Measurements from ENCODE around the gene DUSP5.
"Not testable (repeated sequence)": the region's sequence is repeated elsewhere in the genome, so short reads cannot be mapped to it uniquely, and the experiment has no call there.

Gene DUSP5

DNA sequence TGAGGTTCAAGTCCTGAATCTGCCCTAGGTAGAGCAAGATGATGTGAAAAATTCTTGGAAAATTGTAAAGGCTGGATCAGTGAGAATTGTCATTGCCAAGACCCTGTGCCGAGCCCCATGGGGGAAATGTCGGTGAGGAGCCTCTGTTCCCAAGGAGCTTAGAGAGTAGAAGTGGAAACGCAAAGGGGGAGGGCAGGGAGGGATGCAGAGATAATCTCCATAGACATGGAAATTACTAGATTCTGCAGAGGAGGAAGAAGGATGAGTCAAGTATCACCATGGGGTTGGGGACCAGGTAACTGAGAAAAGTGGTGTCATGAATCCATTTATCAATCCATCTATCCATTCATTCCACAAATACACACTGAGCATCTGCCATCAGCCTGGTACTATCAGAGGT, 26.0 kb downstream of the DUSP5 start:
- DNase-seq = no peak

DNA sequence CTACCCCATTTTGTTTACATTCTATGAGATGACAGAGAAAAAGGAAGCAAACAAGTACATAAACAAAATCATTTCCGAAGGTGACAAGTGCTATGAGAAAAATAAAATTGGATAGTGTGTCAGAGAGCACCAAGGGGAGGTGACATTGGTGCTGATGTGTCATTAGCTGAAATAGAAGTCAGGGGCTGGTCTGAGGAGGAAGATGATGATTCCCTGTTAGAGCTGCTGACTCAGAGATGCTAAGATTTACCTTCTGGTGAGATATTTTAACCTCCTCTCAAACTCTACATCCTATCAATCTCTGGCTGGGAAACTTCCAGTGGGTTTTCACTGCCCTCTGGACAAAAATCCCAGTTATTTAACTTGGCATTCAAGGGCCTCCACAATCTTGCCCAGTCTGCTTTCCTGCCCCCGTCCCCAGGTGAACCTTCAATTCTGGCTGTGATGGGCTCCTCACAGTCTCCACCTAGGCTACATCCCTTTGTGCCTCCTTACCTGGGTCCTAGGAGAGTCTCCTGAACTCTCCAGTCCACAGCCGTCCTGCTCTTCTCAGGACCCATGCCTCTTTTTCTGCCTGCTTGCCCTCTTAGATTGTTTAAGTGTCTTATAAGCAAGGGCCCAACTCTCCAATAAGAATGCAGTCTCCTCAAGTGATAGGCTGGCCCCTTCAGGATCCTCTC, 26.6 kb downstream of the DUSP5 start:
- no peak for DNase-seq

DNA sequence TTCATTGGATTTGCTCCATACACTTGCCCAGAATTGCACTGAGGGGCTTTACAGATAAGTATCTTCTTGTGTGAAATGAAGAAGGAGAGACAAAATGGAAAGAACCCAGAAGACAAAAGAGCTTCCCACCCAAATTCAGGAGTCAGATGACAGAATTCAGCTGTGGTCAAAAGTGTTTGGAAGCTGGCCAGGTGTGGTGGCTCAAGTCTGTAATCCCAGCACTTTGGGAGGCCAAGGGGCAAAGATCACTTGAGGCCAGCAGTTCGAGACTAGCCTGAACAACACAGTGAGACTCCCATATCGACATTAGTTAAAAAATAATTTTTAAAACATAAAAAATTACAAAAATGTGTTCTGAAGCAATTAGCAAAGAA, 27.1 kb downstream of the DUSP5 start:
- DNase-seq = no peak

DNA sequence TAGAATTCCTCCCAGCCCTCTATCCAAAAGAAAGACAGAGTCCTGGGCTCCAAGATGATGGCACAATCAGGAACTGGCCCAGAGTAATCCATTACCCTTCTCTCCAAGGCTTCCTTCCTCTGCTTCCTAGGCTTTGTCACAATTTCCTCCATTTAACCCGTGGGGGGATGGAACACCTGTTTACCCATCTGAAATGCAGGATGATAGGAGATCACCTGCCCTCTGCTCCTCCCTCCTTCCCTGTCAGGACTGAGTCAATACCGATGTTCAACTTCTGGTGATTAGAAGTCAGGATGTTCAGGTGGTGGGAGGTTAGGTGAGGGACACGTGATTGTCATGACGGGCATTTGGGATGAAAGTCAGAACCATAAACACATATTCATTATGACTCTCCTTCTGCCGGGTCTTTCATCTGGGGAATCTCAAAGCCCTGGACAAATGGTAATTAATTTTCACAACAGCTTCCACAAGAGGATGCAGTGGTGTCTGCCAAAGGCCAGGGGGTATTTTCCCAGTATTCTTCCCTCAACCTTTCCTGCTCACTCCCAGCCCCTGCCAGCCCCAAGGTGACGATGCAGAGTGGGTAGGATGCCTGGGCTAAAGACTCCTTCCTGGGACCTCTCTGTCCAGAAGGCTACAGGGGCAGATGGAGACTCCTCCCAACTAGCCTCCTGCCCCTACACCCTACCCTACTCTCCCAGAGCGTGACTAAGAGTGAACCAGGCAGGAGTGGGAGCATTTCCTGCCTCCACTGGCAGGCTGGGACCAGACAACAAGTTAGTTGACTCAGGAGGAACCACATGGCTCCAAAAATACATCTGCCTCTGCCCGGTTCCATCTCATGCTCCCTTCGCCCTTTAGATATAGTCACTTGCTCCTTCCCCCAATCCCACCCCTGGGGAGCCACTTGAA, 27.9 kb downstream of the DUSP5 start:
- DNase-seq = no peak

DNA sequence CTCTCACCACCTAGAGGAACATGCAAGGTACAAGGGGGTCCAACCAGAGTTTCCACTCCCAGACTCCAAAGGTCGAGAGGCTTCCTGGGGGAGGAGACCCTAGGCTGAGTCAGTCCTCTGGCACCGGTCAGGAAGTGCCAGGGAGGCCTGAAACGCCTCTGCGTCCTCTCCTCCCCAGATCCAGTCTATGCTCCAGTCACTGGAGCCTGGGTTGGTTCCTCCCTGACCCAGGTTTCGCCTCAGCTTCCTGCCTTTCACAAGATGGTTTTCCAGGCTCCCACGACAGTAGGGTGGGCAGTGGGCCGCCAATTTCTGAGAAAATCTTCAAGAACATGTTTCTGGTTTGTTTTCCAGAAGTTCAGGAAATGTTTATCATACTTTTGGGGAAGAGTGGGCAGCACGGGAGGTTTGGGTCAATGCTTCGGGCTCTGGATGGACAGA, 30.0 kb downstream of the DUSP5 start:
- no peak for DNase-seq

DNA sequence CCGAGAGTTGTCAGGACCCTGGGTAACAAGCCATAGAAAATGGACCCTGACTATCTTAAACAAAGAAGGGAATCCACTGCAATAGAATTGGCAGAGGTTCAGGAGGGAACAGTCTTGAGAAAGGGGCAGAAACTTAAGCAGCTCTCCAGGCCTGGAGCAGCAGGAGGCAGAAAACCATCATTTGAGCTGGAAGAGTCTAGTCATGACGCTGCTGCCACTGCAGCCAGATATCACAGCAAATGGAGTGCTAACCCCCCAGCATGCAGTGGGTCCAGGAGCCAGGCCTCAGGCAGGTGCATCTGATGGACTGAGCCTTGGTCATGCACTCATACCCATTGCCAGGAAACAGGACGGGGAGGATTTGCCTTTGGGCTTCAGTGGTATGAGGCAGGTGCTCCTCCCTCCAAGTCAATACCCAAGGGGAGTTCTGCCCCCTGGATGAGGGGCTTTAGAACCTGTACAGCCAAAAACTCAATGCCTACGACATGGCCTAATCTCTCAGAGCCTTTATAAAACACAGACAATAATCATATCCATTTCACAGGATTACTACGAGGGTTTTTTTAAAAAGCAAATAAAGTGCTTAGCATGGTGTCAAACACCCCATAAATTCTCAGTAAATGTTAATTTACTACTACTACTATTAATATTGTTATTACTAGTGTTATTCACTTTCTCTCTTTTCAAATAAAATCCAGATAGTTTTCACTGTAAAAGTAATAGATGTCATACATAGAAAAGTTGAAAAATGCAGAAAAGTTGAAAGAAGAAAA, 30.7 kb downstream of the DUSP5 start:
- DNase-seq = no peak

DNA sequence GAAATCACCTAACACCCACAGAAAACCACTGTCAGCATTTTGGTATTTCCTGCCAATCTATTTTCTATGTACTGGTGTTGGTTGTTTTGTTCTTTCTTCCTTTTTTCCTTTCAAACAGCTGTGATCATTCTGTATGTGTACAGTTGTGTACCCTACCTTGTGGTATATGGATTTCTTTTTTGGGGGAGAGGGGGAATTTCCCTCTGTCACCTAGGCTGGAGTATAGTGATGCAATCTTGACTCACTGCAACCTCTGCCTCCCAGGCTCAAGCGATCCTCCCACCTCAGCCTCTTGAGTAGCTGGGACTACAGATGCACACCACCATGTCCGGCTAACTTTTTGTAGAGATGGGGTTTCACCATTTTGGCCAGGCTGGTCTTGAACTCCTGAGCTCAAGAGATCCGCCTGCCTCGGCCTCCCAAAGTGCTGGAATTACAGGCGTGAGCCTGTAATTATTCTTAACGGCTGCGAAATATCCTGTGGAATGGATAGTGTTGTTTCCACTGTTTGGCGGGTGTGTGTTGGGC, 31.4 kb downstream of the DUSP5 start:
- peak; percentile 35 for DNase-seq

DNA sequence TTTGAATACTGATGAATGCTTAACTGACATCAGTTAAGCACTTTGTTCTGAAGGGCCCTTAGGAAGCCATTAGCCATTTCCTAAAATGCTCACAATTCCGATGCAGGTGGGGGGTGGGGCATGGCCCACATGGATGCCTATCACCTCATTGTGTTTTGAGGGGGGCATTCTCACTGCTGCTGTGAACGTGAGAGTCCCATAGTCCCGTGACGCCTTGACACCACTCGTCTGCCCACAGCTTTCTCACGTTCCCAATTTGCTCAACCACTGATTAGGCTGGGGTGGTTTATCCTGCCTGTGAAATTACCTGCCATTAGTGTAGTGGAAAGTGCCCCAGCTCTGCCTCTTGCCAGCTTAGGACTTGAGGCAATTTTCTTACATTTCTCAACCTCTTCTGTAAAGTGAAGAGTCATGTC, 31.9 kb downstream of the DUSP5 start:
- no peak for DNase-seq

DNA sequence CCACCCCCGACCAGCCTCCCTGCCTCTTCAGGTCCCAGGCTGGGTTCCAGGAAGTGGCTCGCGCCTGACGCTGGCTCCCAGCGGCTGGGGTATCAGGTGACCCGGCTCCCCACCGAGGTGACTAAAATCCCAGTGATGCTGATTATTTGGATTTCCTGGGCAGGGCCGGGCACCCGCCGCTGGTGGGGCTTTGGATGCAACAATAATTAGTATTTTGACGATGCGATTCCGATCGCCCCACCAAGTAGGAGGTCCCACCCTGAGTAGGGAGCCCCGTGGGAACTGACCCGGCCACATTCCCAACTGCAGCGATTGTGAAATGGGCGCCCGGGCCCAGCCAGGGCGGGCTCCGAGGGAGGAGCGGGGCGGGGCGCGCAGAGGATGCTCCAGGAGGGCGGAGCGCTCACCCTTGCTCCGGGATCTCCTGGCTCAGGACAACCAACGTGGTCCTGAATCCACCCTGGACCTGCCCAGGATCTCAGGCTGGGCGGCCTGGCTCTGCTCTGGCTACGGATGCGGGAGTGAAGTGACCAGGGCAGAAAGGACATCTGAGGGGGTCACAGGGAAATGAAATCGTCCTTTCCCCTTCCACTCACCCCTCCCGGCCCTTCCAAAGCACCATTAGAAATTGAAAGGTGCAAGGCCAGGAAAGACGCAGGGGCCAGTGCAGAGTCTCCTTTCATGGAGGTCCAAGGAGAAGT, 32.6 kb downstream of the DUSP5 start:
- no peak for DNase-seq

DNA sequence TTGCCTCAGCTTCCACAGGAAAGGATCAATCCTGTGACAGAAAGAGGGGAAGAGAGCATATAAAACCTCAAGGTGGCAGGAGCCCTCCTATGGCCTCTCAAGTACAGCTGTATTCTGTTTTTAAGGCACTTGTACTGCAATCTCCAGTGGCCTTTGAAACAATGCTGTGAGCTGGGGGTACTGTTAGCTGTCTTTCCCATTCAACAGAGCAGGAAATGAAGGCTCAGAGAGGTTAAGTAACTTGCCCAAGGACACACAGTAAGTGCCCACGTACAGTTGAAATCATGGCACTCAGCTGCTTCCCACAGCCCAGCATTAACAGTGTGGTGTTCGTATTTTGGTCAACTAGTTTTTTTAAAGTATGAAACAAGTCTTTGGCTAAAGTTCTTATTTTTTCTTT, 34.0 kb downstream of the DUSP5 start:
- DNase-seq = no peak

DNA sequence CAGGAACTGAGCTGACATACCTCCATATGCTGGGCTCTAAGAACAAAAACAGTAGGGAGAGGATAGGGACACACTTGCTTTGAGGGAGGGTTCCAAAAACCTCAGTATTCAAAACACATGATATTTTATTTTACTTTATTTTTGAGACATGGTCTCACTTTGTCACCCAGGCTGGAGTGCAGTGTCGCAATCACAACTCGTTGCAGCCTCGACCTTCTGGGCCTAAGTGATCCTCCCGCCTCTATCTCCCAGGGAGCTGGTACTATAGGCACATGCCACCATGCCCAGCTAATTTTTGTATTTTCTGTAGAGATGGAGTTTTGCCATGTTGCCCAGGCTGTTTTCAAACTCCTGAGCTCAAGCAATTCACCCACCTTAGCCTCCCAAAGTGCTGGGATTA, 34.9 kb downstream of the DUSP5 start:
- DNase-seq = not testable (repeated sequence)

DNA sequence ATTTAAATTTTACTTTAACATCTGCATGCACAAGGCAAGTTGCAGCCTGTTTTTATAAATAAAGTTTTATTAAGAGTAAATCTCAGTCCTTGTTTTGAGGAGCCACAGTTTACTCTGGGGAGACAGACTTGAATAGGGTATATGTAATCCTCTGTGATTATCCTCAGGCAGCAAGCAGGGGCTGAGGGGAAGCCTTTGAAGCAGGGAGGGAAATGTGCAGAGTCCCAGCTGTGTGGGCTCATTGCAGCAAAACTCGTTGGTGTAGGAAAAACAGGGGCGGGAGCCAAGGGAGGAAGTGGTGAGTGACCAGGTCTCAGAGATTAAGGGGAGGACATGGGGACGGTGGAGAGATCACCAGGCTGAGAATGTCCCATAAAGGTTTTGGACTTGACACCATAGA, 35.4 kb downstream of the DUSP5 start:
- DNase-seq = no peak

DNA sequence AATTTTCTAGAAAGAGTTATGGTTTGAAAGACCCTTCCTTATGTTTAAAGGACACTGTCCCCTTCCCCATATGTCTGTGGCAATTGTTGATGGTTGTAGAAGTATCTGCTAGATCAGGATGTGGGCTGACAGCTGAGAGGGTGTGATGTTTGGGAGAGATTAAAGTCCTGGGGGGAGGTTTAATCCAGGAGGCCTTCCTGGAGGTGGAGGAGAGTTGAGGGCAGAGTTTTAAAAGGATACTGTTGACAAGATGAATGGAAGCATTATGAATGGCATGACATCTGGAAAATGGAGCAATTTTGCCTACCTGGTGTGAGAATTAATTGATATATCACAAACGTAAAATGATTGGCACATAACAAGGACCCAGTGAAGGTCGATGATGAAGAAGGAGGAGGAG, 36.9 kb downstream of the DUSP5 start:
- no peak for DNase-seq

DNA sequence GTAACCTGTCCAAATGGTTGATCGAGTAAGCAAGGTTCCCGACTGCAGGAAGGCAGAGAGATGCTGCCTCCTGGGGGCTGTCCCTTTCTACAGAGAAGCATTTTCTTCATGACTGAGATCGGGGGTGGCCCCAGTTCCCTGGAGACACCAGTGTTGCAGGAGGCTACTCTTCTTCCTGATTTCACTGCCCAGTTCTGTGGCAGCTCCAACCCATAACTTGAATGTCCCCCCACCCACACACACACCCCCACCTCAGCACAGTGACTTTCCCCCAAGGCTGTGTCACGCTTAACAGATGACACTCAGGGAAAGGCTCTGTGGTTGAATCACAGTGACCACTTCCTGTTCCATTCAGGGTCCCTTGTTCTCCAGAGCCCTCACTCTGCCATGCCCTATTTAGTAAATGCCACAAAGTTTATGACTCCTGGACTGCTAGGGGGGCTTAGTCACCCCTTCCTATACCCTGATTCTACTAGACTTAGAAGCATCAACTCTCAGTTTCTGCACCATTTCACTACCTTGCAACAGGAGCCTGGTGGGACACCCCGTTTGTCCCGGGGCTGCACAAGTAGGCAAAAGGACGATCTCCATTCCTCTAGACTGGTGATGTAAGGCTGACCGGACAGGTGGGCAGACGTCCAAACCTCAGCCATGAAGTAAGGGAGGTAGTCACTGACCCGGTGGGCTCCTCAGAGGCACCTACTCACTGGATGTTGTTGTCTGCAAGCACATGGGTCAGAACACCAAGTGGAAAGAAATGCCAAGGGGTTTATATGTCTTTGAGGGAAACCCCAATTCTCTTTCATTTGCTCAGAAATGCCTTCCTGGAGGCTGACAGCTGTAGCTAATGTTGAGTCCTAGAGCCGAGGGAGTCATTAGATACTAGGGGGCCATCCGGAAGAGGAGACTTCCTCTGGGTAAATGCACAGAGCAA, 38.5 kb downstream of the DUSP5 start:
- DNase-seq = peak; percentile 71

DNA sequence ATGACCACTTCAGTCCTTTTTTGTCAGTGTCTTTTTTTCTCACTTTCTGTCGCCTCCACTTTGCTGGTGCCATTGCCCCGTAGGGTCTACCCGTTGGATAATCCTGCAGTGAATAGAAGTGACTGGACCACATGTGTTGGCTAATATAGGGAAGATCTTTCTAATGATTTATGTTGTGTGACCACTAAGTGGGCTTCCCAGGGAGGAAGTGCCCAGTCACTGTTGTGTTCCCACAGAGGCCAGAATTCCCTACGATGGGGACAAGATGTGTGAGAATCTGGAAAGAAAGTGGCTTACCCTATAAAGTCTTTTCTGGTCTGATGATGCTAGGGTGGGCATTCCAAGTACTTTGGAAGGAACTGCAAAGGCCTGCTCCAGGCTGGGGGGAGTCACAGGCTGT, 41.4 kb downstream of the DUSP5 start:
- no peak for DNase-seq

DNA sequence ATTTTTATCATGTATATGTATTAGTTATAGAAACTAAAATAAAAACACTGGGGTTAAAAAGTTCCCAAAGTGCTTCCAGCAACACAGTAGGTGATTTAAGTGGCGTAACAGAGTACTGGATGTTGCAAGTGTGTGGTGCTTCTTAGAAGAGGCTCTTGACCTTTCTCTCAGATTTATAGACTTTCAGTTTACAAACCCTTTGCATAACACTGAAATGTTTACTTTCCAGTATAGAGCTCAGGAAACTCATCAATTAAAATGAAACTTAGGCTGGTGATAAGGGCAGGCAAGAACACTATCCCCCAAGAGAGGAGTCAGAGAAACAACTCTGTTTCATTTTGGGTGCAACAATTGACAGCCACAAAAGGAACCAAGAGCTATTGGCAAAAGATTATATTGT, 42.3 kb downstream of the DUSP5 start:
- no peak for DNase-seq

DNA sequence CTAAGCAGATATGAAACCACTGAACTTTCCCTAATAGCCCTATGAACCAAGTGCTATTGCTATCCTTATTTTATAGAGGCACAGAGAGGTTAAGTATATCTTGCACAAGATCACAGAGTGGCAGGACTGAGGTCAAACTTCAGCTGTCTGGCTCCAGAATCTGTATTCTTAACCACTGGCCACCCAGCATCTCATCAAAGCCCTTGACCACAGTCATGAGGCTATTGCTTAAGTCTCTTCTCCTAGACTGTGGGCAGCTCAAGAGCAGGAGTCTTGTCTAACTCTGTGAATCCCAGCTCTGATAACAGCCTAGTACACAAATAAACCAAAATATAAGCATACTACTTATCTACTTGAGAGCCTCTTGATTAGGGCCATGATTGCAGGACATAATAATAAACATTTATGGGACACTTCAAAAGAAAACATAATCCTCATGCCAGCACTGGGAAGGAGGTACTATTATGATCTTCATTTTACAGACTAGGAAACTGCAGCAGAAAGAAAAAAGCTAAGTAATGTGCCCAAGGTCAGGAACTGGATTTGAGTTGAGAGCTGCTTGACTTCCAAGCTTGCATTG, 47.3 kb downstream of the DUSP5 start:
- DNase-seq = no peak

DNA sequence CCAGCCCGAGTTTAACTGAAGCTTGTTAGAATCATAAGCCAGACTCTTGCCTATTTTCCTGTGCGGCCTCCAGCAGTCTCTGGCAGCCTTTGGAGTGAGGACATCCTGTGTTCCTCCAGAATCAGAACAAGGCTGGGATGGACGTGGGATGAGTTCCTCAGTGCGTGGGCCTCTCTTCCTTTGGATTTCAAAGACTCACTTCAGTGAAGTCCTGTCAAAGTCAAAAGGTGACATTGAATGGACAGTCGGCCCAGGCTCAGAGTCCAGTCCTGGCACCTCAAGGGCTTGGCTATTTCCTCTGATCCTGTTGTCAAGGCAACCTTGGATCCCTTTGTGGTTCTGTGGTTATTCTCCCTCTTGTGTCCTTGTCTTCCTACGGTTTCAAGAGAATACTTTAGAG, 48.4 kb downstream of the DUSP5 start:
- no peak for DNase-seq

DNA sequence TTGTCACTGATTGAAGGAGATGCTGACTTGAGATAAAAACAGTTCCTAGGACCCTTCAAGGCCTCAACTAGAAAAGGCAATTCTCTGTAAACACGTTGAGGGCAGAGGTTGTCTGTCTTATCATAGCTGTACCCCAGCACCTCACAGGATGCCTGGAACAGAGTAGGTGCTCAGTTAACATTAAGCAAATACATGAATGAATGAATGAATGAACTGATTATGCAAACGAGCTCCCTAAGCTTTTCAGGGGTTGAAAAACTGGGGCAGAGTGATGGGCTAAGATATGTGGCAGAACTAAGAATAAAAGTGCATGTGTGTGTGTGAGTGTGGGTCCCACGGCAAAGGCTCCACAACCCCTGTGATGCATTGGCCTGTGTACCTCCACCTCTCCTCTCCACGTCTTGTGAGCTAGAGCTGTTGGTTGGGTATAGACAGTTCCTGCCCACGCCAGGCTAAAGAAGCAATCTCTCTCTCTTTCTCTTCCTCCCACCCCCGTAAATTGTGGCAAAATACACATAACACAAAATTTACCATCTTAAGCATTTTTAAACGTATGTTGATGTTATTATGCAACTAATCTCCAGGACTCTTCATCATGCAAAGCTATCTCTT, 48.9 kb downstream of the DUSP5 start:
- DNase-seq = no peak

DNA sequence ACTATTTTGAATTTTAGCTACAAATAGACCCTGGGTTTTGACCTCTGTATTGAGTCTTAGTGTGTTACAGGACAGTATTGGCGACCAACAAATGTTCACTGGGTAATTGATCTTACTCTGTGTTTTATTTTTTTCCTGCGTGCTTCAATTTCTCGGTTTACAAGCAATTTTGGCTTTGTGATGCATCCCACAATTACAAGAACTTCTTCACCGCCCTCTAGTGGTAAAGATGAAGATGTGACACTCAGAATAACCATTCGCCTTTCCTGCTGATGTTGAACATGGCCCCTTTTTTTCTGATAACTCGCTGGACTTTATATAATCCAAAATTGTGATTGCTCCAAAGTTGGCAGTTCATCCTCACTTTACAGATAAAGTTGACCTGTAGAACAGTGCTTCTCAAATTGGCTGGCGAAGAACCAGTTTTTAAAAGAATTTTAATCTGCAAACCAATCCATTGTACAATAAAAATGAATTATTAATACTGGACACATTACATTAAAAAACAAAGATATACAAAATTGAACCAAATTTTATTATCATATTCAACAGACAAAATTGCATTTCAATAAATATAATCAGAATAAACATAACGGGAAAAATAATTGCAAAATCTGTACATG, 49.5 kb downstream of the DUSP5 start:
- no peak for DNase-seq

Data from activated CD8-positive, alpha-beta memory T cell treated with anti-CD3 and anti-CD28 coated beads, Interleukin-2, amount 50 U/mL, for 4 hours (primary cell).